Subcutaneous adipose tissue (tissue), 4 donors: ENCODE measurements around the gene EXOSC2. TPM values are rescaled to one million over a fixed set of nuclear protein-coding genes. Genes with fewer than 3 reads are reported as not detected.

Experiments used
- CTCF ChIP-seq: fragments of 450-650 bp; IDR thresholded peaks from one replicate; pipeline ENCODE4 v1.5.1; 2016; ENCODE audit warnings: low read depth, mild to moderate bottlenecking, control low read depth, antibody characterized with exemption, moderate library complexity
- total RNA-seq, 4 donors: library from RNA; depleted of rRNA; stranded (reverse); fragments of >200 nt; gene quantifications; one replicate each; pipeline ENCODE4 v1.1.0, GENCODE V29; 2016

The EXOSC2 gene
- total RNA-seq, 4 donors from 2014 or later, result 12.2 to 18.8 (median 14.9) TPM

- no peak for TF ChIP-seq CTCF
These were observed 46.8 kb downstream of the EXOSC2 start for GRCh38 chr9:130740218-130741023.

GRCh38 chr9:130741024-130741305, 47.4 kb downstream of the EXOSC2 start:
- no peak for TF ChIP-seq CTCF

GRCh38 chr9:130741831-130742449, 48.4 kb downstream of the EXOSC2 start:
- no peak for TF ChIP-seq CTCF

GRCh38 chr9:130743656-130744055, 50.1 kb downstream of the EXOSC2 start:
- TF ChIP-seq CTCF, result no peak

- no peak for TF ChIP-seq CTCF
These were observed 51.7 kb downstream of the EXOSC2 start for GRCh38 chr9:130745210-130745800.

GRCh38 chr9:130745829-130746228, 52.2 kb downstream of the EXOSC2 start:
- no peak for TF ChIP-seq CTCF

GRCh38 chr9:130746434-130747212, 53.0 kb downstream of the EXOSC2 start:
- TF ChIP-seq CTCF, result no peak
